Endothelial cell of umbilical vein (primary cell): Measurements from ENCODE around the gene ARSJ.

Experiments
- JUN ChIP-seq: IDR thresholded peaks from 2 replicates; pipeline ENCODE4 v1.6.1; 2011; ENCODE audit warnings: borderline replicate concordance, low read depth; ENCODE audit not compliant: insufficient read length, insufficient read depth
- POLR2AphosphoS5 ChIP-seq: IDR thresholded peaks from 2 replicates; pipeline ENCODE4 v1.6.1; 2012; ENCODE audit warnings: low read depth, mild to moderate bottlenecking, control low read depth, low read length, moderate library complexity; ENCODE audit not compliant: insufficient read depth
- TF ChIP-seq, protein P1 (sequence below), 2 donors: IDR thresholded peaks; 1 replicate in 1 of 2; 2 replicates in 1 of 2; pipeline ENCODE4 v1.5.1; 2011; ENCODE audit warnings: low read length in 2 of 2, mild to moderate bottlenecking in 2 of 2, moderate library complexity in 2 of 2, control low read depth in 1 of 2, inconsistent platforms in 1 of 2, low read depth in 1 of 2; ENCODE audit not compliant: insufficient read depth in 1 of 2; ENCODE audit errors: extremely low read depth in 1 of 2

DNA sequence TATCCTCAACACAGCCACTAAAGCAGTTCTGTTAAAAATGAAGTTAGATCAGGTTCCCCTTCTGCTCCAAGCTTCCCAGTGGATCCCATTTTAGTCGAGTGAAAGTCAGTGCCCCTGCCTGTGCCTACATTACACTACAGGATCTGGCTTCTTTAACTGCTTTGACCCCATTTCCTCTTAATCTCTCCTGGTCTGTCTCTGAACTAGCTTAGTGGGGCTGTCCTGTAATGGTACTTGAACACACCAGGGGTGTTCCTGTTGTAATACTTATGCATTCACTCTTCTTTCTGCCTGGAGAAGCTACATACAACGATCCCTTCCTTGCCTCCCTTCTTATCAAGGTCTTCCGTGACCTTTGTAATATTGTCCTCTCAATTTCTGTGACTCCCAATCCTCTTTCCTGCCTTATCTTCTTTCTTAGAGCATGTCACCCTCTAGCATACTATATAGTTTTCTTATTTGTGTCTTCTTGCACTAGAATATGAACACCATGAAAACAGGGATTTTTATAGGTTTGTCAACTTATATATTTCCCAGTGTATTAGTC lies 16.7 kb downstream of the ARSJ start:
- TF ChIP-seq, protein P1, sequence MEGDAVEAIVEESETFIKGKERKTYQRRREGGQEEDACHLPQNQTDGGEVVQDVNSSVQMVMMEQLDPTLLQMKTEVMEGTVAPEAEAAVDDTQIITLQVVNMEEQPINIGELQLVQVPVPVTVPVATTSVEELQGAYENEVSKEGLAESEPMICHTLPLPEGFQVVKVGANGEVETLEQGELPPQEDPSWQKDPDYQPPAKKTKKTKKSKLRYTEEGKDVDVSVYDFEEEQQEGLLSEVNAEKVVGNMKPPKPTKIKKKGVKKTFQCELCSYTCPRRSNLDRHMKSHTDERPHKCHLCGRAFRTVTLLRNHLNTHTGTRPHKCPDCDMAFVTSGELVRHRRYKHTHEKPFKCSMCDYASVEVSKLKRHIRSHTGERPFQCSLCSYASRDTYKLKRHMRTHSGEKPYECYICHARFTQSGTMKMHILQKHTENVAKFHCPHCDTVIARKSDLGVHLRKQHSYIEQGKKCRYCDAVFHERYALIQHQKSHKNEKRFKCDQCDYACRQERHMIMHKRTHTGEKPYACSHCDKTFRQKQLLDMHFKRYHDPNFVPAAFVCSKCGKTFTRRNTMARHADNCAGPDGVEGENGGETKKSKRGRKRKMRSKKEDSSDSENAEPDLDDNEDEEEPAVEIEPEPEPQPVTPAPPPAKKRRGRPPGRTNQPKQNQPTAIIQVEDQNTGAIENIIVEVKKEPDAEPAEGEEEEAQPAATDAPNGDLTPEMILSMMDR (IDR thresholded peaks at IDR 0.05; ENCODE audit: extremely low read depth in 1 of 2, insufficient read depth in 1 of 2, low read depth in 1 of 2, low read length in 2 of 2) = no peak
- TF ChIP-seq JUN (no peak), POLR2AphosphoS5 (no peak)
